Loucy (cell line): ENCODE data around the gene HIGD1A.

Source experiments
- H2AFZ ChIP-seq: fragments of 200-600 bp; sonication (generic); 2 replicates; pipeline ENCODE4 v1.6.0; 2016; ENCODE audit warnings: antibody characterized with exemption, mild to moderate bottlenecking, low read length, moderate library complexity
- H3F3A ChIP-seq: fragments of 200-600 bp; 2 replicates; pipeline ENCODE4 v1.6.0; 2016; ENCODE audit warnings: antibody characterized with exemption, low read depth, mild to moderate bottlenecking
- H3K27me3 ChIP-seq: fragments of 200-600 bp; sonication (generic); 2 replicates; pipeline ENCODE4 v1.6.1; 2014; ENCODE audit warnings: low read length, mild to moderate bottlenecking; ENCODE audit not compliant: insufficient read depth, poor library complexity, severe bottlenecking
- H3K36me3 ChIP-seq: fragments of 200-600 bp; sonication (generic); 2 replicates; pipeline ENCODE4 v1.6.1; 2016; ENCODE audit warnings: low read length; ENCODE audit not compliant: insufficient read depth
- H3K4me1 ChIP-seq: fragments of 200-600 bp; sonication (generic); 2 replicates; pipeline ENCODE4 v1.5.1; 2014; ENCODE audit warnings: low read length, mild to moderate bottlenecking; ENCODE audit not compliant: insufficient read depth, poor library complexity, severe bottlenecking
- H3K4me2 ChIP-seq: fragments of 200-600 bp; sonication (generic); 2 replicates; pipeline ENCODE4 v1.6.0; 2014; ENCODE audit warnings: antibody characterized with exemption, low read length, low read depth, mild to moderate bottlenecking; ENCODE audit not compliant: poor library complexity, severe bottlenecking
- H3K4me3 ChIP-seq: fragments of 200-600 bp; sonication (generic); 2 replicates; pipeline ENCODE4 v1.5.1; 2014; ENCODE audit warnings: low read length, mild to moderate bottlenecking, mixed read lengths; ENCODE audit not compliant: poor library complexity, severe bottlenecking
- H3K79me2 ChIP-seq: fragments of 200-600 bp; sonication (generic); 2 replicates; pipeline ENCODE4 v1.6.1; 2014; ENCODE audit warnings: low read length; ENCODE audit not compliant: insufficient read depth
- H3K9ac ChIP-seq: fragments of 200-600 bp; sonication (generic); 2 replicates; pipeline ENCODE4 v1.6.0; 2014; ENCODE audit warnings: mild to moderate bottlenecking, low read depth, low read length, moderate library complexity; ENCODE audit not compliant: poor library complexity, severe bottlenecking
- H3K9me2 ChIP-seq: fragments of 200-600 bp; sonication (generic); replicated peaks from 2 replicates; pipeline ENCODE4 v1.6.1; 2016; ENCODE audit warnings: low read depth, low read length, mixed read lengths
- H3K9me3 ChIP-seq: fragments of 200-600 bp; sonication (generic); 2 replicates; pipeline ENCODE4 v1.6.1; 2014; ENCODE audit warnings: mild to moderate bottlenecking, antibody characterized with exemption, low read length, low read depth; ENCODE audit not compliant: insufficient read depth
- H4K20me1 ChIP-seq: fragments of 200-600 bp; sonication (generic); 2 replicates; pipeline ENCODE4 v1.6.0; 2014; ENCODE audit warnings: antibody characterized with exemption, low read length, mild to moderate bottlenecking; ENCODE audit not compliant: insufficient read depth, poor library complexity, severe bottlenecking
- CTCF ChIP-seq: fragments of 200-600 bp; sonication (generic); conservative IDR thresholded peaks from 2 replicates; pipeline ENCODE4 v1.5.1; 2014; ENCODE audit warnings: mild to moderate bottlenecking, antibody characterized with exemption, low read length
- EZH2phosphoT487 ChIP-seq: fragments of 200-600 bp; IDR thresholded peaks from 2 replicates; pipeline ENCODE4 v1.6.1; 2018; ENCODE audit warnings: antibody characterized with exemption, mild to moderate bottlenecking, moderate library complexity, borderline replicate concordance

HIGD1A gene

GRCh38 chr3:42836150-42837123 lies 32.1 kb upstream of the HIGD1A start:
- Histone ChIP-seq H3K79me2 (no peaks in the 10 kb centered on the region), H3F3A (no peaks in the 10 kb centered on the region), H3K4me2 (no peak overlapping the region), H3K9me3 (no peaks in the 10 kb centered on the region), H3K36me3 (no peaks in the 10 kb centered on the region), H3K9me2 (no peaks in the 10 kb centered on the region), H3K4me1 (peaks cover 3% of the 10 kb centered on the region), H3K27me3 (no peaks in the 10 kb centered on the region), H3K4me3 (no peak overlapping the region), H3K9ac (no peak overlapping the region), H2AFZ (no peak overlapping the region), H4K20me1 (no peaks in the 10 kb centered on the region)
- no peak for TF ChIP-seq CTCF
- no peak for TF ChIP-seq EZH2phosphoT487

- Histone ChIP-seq H4K20me1 (no peaks in the 10 kb centered on the region), H3K4me3 (no peak overlapping the region), H3K27me3 (no peaks in the 10 kb centered on the region), H3K36me3 (no peaks in the 10 kb centered on the region), H3K9me3 (no peaks in the 10 kb centered on the region), H3K4me2 (peak overlapping the region; percentile 15), H2AFZ (peak overlapping the region; percentile 79), H3F3A (no peaks in the 10 kb centered on the region), H3K4me1 (peaks cover 7% of the 10 kb centered on the region), H3K79me2 (no peaks in the 10 kb centered on the region), H3K9ac (peak overlapping the region; percentile 21), H3K9me2 (no peaks in the 10 kb centered on the region)
- no peak for TF ChIP-seq EZH2phosphoT487
- TF ChIP-seq CTCF: peak; percentile 84
Measured at GRCh38 chr3:42831321-42831713, 27.0 kb upstream of the HIGD1A start.

- Histone ChIP-seq H3K9me2 (no peaks in the 10 kb centered on the region), H3K36me3 (no peaks in the 10 kb centered on the region), H3K4me2 (peak overlapping the region; percentile 15), H3K9me3 (no peaks in the 10 kb centered on the region), H3K9ac (no peak overlapping the region), H3K27me3 (no peaks in the 10 kb centered on the region), H4K20me1 (no peaks in the 10 kb centered on the region), H3K4me1 (peaks cover 7% of the 10 kb centered on the region), H3K79me2 (no peaks in the 10 kb centered on the region), H3K4me3 (no peak overlapping the region), H3F3A (no peaks in the 10 kb centered on the region), H2AFZ (peak overlapping the region; percentile 79)
- TF ChIP-seq CTCF (peak; percentile 69), EZH2phosphoT487 (no peak)
Measured at GRCh38 chr3:42830437-42831320, 26.4 kb upstream of the HIGD1A start.
